H9 (cell line): ENCODE data around the gene AMACR. TPM values are rescaled to one million over a fixed set of nuclear protein-coding genes. Genes with fewer than 3 reads are reported as not detected.

Experiments
- DNase-seq: peaks from one replicate; pipeline ENCODE4 v3.0.0-alpha.2; 2017
- H2AFZ ChIP-seq: one replicate; pipeline ENCODE4 v1.6.1; 2013; ENCODE audit warnings: mild to moderate bottlenecking, low read length, control low read depth, moderate library complexity
- H2AK5ac ChIP-seq: 2 replicates; pipeline ENCODE4 v1.6.1; 2013; ENCODE audit warnings: low read length, control low read depth, mixed read lengths; ENCODE audit not compliant: insufficient read length
- H2BK120ac ChIP-seq: one replicate; pipeline ENCODE4 v1.6.1; 2013; ENCODE audit warnings: low read depth, mild to moderate bottlenecking, low read length, control low read depth, inconsistent platforms; ENCODE audit not compliant: poor library complexity, severe bottlenecking
- H2BK12ac ChIP-seq: 2 replicates; pipeline ENCODE4 v1.6.1; 2013; ENCODE audit warnings: low read length, control low read depth, mixed read lengths, low read depth; ENCODE audit not compliant: insufficient read length
- H2BK15ac ChIP-seq: 2 replicates; pipeline ENCODE4 v1.6.1; 2013; ENCODE audit warnings: low read depth, low read length, control low read depth
- H2BK20ac ChIP-seq: one replicate; pipeline ENCODE4 v1.6.1; 2013; ENCODE audit warnings: low read depth, mild to moderate bottlenecking, low read length, control low read depth, inconsistent platforms; ENCODE audit not compliant: poor library complexity, severe bottlenecking
- H2BK5ac ChIP-seq: 2 replicates; pipeline ENCODE4 v1.6.1; 2013; ENCODE audit warnings: low read length, control low read depth, mixed read lengths; ENCODE audit not compliant: insufficient read length
- H3K14ac ChIP-seq: 2 replicates; pipeline ENCODE4 v1.6.1; 2013; ENCODE audit warnings: low read length, control low read depth; ENCODE audit not compliant: insufficient read depth
- H3K18ac ChIP-seq: 2 replicates; pipeline ENCODE4 v1.6.1; 2013; ENCODE audit warnings: low read depth, mild to moderate bottlenecking, mixed read lengths, low read length, control low read depth; ENCODE audit not compliant: insufficient read length
- H3K23ac ChIP-seq: 2 replicates; pipeline ENCODE4 v1.6.1; 2013; ENCODE audit warnings: low read length, control low read depth, mixed read lengths, low read depth; ENCODE audit not compliant: insufficient read length
- H3K23me2 ChIP-seq: 2 replicates; pipeline ENCODE4 v1.6.1; 2013; ENCODE audit warnings: low read depth, mild to moderate bottlenecking, mixed read lengths, low read length, control low read depth; ENCODE audit not compliant: insufficient read length, poor library complexity, severe bottlenecking
- H3K27ac ChIP-seq: 2 replicates; pipeline ENCODE4 v1.5.1; 2013; ENCODE audit warnings: low read length, control low read depth, mixed read lengths, low read depth; ENCODE audit not compliant: insufficient read length
- H3K27me3 ChIP-seq: 2 replicates; pipeline ENCODE4 v1.6.1; 2013; ENCODE audit warnings: low read length, control low read depth, inconsistent platforms; ENCODE audit not compliant: insufficient read depth
- H3K4ac ChIP-seq: 2 replicates; pipeline ENCODE4 v1.6.1; 2013; ENCODE audit warnings: low read depth, mild to moderate bottlenecking, control low read depth, inconsistent platforms, low read length, moderate library complexity
- H3K4me1 ChIP-seq: 2 replicates; pipeline ENCODE4 v1.6.1; 2013; ENCODE audit warnings: low read length, control low read depth, inconsistent platforms; ENCODE audit not compliant: insufficient read depth
- H3K4me2 ChIP-seq: 2 replicates; pipeline ENCODE4 v1.6.1; 2013; ENCODE audit warnings: low read length, control low read depth, mixed read lengths; ENCODE audit not compliant: insufficient read length, insufficient read depth
- H3K56ac ChIP-seq: 2 replicates; pipeline ENCODE4 v1.6.1; 2013; ENCODE audit warnings: low read depth, mild to moderate bottlenecking, mixed read lengths, low read length, control low read depth; ENCODE audit not compliant: insufficient read length
- H3K79me1 ChIP-seq: 2 replicates; pipeline ENCODE4 v1.6.1; 2013; ENCODE audit warnings: low read depth, mild to moderate bottlenecking, moderate library complexity, low read length, control low read depth, inconsistent platforms; ENCODE audit not compliant: insufficient read depth, poor library complexity, severe bottlenecking
- H3K79me2 ChIP-seq: 2 replicates; pipeline ENCODE4 v1.6.1; 2013; ENCODE audit warnings: low read length, control low read depth, inconsistent platforms; ENCODE audit not compliant: insufficient read depth
- H3K9ac ChIP-seq: 2 replicates; pipeline ENCODE4 v1.6.1; 2013; ENCODE audit warnings: low read length, control low read depth, mixed read lengths; ENCODE audit not compliant: insufficient read length; ENCODE audit errors: extremely low read depth
- H3K9me3 ChIP-seq: one replicate; pipeline ENCODE4 v1.6.1; 2013; ENCODE audit warnings: low read depth, low read length, inconsistent platforms; ENCODE audit not compliant: control insufficient read depth
- H3T11ph ChIP-seq: one replicate; pipeline ENCODE4 v1.6.1; 2013; ENCODE audit warnings: mild to moderate bottlenecking, low read length, control low read depth, inconsistent platforms
- H4K20me1 ChIP-seq: one replicate; pipeline ENCODE4 v1.6.1; 2013; ENCODE audit not compliant: control insufficient read depth, insufficient read length, insufficient read depth
- H4K5ac ChIP-seq: 2 replicates; pipeline ENCODE4 v1.6.1; 2013; ENCODE audit warnings: low read depth, mild to moderate bottlenecking, mixed read lengths, low read length, control low read depth; ENCODE audit not compliant: insufficient read length
- H4K8ac ChIP-seq: replicated peaks from 2 replicates; pipeline ENCODE4 v1.6.1; 2013; ENCODE audit warnings: low read length, control low read depth, mixed read lengths, low read depth; ENCODE audit not compliant: insufficient read length
- H4K91ac ChIP-seq: 2 replicates; pipeline ENCODE4 v1.6.1; 2013; ENCODE audit warnings: low read depth, mild to moderate bottlenecking, moderate library complexity, mixed read lengths, low read length, control low read depth; ENCODE audit not compliant: insufficient read length
- H3K27ac Mint-ChIP-seq, 3 experiments: 2 replicates in 2 of 3; 3 replicates in 1 of 3; pipeline ENCODE4 v1.8.0; 2020 to 2021; ENCODE audit warnings: mixed read lengths in 3 of 3, mild to moderate bottlenecking in 1 of 3, moderate library complexity in 1 of 3
- H3K27me3 Mint-ChIP-seq: 2 replicates; pipeline ENCODE4 v1.8.0; 2021; ENCODE audit warnings: low read depth, mild to moderate bottlenecking, moderate library complexity, mixed read lengths
- H3K36me3 Mint-ChIP-seq, 3 experiments: 2 replicates in 2 of 3; 3 replicates in 1 of 3; pipeline ENCODE4 v1.8.0; 2020 to 2021; ENCODE audit warnings: low read depth in 3 of 3, mixed read lengths in 3 of 3; ENCODE audit not compliant: insufficient read depth in 1 of 3
- H3K4me1 Mint-ChIP-seq, 2 experiments: 2 replicates each; pipeline ENCODE4 v1.8.0; 2020; ENCODE audit warnings: mixed read lengths in 2 of 2
- H3K4me3 Mint-ChIP-seq, 2 experiments: 2 replicates in 1 of 2; 3 replicates in 1 of 2; pipeline ENCODE4 v1.8.0; 2020 to 2021; ENCODE audit warnings: mild to moderate bottlenecking in 2 of 2, mixed read lengths in 2 of 2, moderate library complexity in 1 of 2
- H3K9me3 Mint-ChIP-seq, 2 experiments: 2 replicates in 1 of 2; 3 replicates in 1 of 2; pipeline ENCODE4 v1.8.0; 2020; ENCODE audit warnings: mild to moderate bottlenecking in 2 of 2, mixed read lengths in 2 of 2, moderate library complexity in 1 of 2
- CTCF ChIP-seq: fragments of 200-600 bp; sonication (generic); conservative IDR thresholded peaks from 3 replicates; pipeline ENCODE4 v1.8.0; 2021; ENCODE audit warnings: antibody characterized with exemption, mild to moderate bottlenecking
- WGBS: extraction: QIAGEN DNeasy Blood & Tissue Kit; methylation state at CpG from one replicate; pipeline ENCODE4 v1.1.7; 2013; ENCODE audit warnings: missing lambda C conversion rate, low lambda C conversion rate, mixed read lengths; ENCODE audit not compliant: insufficient read length; ENCODE audit errors: extremely low coverage; 5-methylcytosine and 5-hydroxymethylcytosine counted together
- total RNA-seq: library from RNA; stranded (reverse); gene quantifications from 2 replicates; pipeline ENCODE4 v1.2.1, GENCODE V29; 2021

AMACR gene
- total RNA-seq, 1 experiment from 2014 or later: 9.7 TPM

DNA sequence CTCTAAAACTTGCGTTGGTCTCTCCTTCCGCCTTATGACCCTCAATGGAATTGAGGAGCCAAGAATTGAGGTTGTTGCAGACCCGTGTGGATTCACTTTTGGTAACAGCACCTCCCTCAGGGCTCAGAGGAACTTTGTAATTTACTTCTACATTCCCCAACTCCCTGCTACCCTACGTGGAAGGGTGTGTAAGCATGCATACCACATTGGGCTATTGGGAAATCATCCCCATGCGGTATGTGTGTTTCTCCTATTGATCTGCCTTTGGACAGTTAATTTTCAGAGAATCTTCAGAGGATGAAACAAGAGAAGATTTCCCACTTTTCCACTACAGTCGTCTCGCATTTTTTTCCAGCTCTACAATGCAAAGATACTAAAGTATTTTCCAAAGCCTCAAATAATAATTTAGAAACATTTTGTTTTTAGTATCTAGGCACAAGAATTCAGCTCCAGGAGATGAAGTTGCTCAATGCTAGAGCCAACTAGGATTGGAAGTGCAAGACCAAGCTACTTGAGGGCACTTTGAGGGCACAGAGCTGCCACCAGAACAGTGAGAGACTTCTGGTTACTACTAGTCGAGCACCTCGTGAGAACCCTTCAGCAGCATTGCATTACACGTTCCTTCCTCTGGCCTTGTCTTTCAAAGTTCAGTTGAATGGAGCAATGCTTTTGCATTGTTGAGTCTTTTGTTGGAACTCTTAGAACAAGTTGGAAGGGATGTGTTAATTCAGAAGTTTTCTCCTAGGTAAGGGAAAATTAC, 31.7 kb upstream of the AMACR start:
- Histone ChIP-seq H2BK12ac (no peak overlapping the region), H3K4ac (no peak overlapping the region), H2AFZ (no peak overlapping the region), H3K23me2 (no peaks in the 10 kb centered on the region), H4K5ac (no peak overlapping the region), H3K79me2 (no peaks in the 10 kb centered on the region), H3T11ph (no peak overlapping the region), H3K79me1 (no peaks in the 10 kb centered on the region), H3K18ac (no peak overlapping the region), H3K9ac (no peak overlapping the region), H4K91ac (no peak overlapping the region), H3K4me2 (no peak overlapping the region), H3K4me1 (0 out of 2 replicates have a peak, but pooled peaks cover 2% of the 10 kb centered on the region), H3K27ac (no peak overlapping the region), H3K9me3 (no peaks in the 10 kb centered on the region), H2AK5ac (no peak overlapping the region), H3K56ac (no peak overlapping the region), H2BK120ac (no peak overlapping the region), H2BK20ac (no peak overlapping the region), H4K20me1 (no peaks in the 10 kb centered on the region), H3K23ac (no peak overlapping the region), H3K27me3 (no peaks in the 10 kb centered on the region), H2BK15ac (no peak overlapping the region), H3K14ac (no peak overlapping the region), H2BK5ac (no peak overlapping the region), H4K8ac (no peak overlapping the region)
- H3K4me1 Mint-ChIP-seq: peaks cover 18 to 21% of the 10 kb centered on the region in 2 experiments
- H3K27me3 Mint-ChIP-seq: no peaks in the 10 kb centered on the region
- H3K36me3 Mint-ChIP-seq: peaks cover 1 to 6% (median 4%) of the 10 kb centered on the region in 3 experiments; a peak in 4 of 7 replicates
- no CpG with 5 or more reads among the region's 10 CpGs for WGBS
- TF ChIP-seq CTCF: no peak
- no peak for DNase-seq
- peaks cover 2 to 3% of the 10 kb centered on the region in 2 experiments; a peak in 2 of 5 replicates for H3K9me3 Mint-ChIP-seq
- no peak overlapping the region for H3K4me3 Mint-ChIP-seq
- no peak overlapping the region for H3K27ac Mint-ChIP-seq
